OCI-LY7 (cell line): ENCODE data around the gene CEACAM6.

ENCODE experiments used
- EZH2phosphoT487 ChIP-seq: fragments of 200-600 bp; sonication (generic); IDR thresholded peaks from 2 replicates; pipeline ENCODE4 v1.6.1; 2018; ENCODE audit warnings: low read depth, borderline replicate concordance, mild to moderate bottlenecking, mixed run types, antibody characterized with exemption, low read length, moderate library complexity, mixed read lengths
- TF ChIP-seq, protein P1 (sequence below): fragments of 200-600 bp; sonication (generic); conservative IDR thresholded peaks from 2 replicates; pipeline ENCODE4 v1.5.1; 2014; ENCODE audit warnings: mild to moderate bottlenecking, antibody characterized with exemption, low read length, moderate library complexity, mixed read lengths

DNA sequence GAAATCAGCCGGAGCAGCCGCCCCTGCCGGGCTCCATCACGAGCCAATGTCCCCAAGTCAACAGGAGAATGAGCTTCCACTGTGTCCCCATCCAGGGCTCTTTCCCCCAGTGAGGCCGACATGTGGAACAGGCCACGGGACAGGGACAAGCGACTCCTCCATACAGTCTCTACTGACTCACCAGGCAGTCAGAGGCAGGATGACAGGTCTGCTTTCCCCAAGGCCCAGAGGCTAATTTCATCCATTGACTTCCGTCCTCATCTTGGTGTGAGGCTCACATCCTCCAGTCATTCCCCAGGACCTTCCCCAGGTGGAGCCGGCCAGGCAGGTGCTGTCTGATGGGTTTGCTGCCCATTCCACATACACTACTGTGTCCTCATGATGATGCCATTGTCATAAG, 3.5 kb downstream of the CEACAM6 start:
- TF ChIP-seq EZH2phosphoT487 = no peak
- TF ChIP-seq, protein P1, sequence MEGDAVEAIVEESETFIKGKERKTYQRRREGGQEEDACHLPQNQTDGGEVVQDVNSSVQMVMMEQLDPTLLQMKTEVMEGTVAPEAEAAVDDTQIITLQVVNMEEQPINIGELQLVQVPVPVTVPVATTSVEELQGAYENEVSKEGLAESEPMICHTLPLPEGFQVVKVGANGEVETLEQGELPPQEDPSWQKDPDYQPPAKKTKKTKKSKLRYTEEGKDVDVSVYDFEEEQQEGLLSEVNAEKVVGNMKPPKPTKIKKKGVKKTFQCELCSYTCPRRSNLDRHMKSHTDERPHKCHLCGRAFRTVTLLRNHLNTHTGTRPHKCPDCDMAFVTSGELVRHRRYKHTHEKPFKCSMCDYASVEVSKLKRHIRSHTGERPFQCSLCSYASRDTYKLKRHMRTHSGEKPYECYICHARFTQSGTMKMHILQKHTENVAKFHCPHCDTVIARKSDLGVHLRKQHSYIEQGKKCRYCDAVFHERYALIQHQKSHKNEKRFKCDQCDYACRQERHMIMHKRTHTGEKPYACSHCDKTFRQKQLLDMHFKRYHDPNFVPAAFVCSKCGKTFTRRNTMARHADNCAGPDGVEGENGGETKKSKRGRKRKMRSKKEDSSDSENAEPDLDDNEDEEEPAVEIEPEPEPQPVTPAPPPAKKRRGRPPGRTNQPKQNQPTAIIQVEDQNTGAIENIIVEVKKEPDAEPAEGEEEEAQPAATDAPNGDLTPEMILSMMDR = no peak
